Stimulated activated CD4-positive, alpha-beta T cell treated with anti-CD3 and anti-CD28 coated beads, Interleukin-1b, Interleukin-23, amount 100 ng/mL, for 1 hour (primary cell): ENCODE measurements around the gene TTLL10.
A peak's percentile ranks its signal among the peaks of the same experiment; 100 is the strongest.

Source experiments
- DNase-seq, 2 donors: peaks; one replicate each; pipeline ENCODE4 v3.0.0-alpha.2; 2020; ENCODE audit warnings: low read depth in 2 of 2

TTLL10 gene

GRCh38 chr1:1173793-1174415 is at the start of gene TTLL10:
TTLL10 (plus strand) TSS chr1:1173880; CDS start chr1:1179216, 5,336 bp downstream.
- no peak for DNase-seq

GRCh38 chr1:1124508-1124785 is 49.2 kb upstream of the TTLL10 start:
- no peak for DNase-seq

- DNase-seq, result no peak
Measured at GRCh38 chr1:1124786-1125642, 48.7 kb upstream of the TTLL10 start.

GRCh38 chr1:1125945-1126344 is 47.7 kb upstream of the TTLL10 start:
- no peak for DNase-seq

GRCh38 chr1:1127551-1128451 is 45.9 kb upstream of the TTLL10 start:
- DNase-seq, result no peak

GRCh38 chr1:1128454-1129139 is 45.1 kb upstream of the TTLL10 start:
- no peak for DNase-seq

GRCh38 chr1:1129381-1129821 is 44.3 kb upstream of the TTLL10 start:
- no peak for DNase-seq

- no peak for DNase-seq
Measured at GRCh38 chr1:1130206-1131120, 43.2 kb upstream of the TTLL10 start.

GRCh38 chr1:1132042-1132950 is 41.4 kb upstream of the TTLL10 start:
- DNase-seq, result no peak

GRCh38 chr1:1132956-1133750 is 40.5 kb upstream of the TTLL10 start:
- no peak for DNase-seq

GRCh38 chr1:1134300-1134970 is 39.2 kb upstream of the TTLL10 start:
- no peak for DNase-seq

GRCh38 chr1:1135339-1136136 is 38.1 kb upstream of the TTLL10 start:
- no peak for DNase-seq

- DNase-seq, result no peak
Measured at GRCh38 chr1:1136547-1137230, 37.0 kb upstream of the TTLL10 start.

- peak; percentile 40 to 55 for DNase-seq
Measured at GRCh38 chr1:1137256-1138045, 36.2 kb upstream of the TTLL10 start.

- no peak for DNase-seq
Measured at GRCh38 chr1:1140673-1141072, 33.0 kb upstream of the TTLL10 start.
